ENCODE measurements around the gene DPY19L3.
"Not testable (repeated sequence)": the region's sequence is repeated elsewhere in the genome, so short reads cannot be mapped to it uniquely, and the experiment has no call there.

DPY19L3 gene

GRCh38 chr19:32437096-32437495 is 31.5 kb downstream of the DPY19L3 start:
- H3K36me3 ChIP-seq (ENCODE audit: insufficient read depth, low read length): peaks cover 32% of the 10 kb centered on the region; the same call in 1 of the 2 replicates
- no peaks in the 10 kb centered on the region for H3K27me3 ChIP-seq (ENCODE audit: insufficient read depth, low read length, poor library complexity, severe bottlenecking)
- TF ChIP-seq CTCF (conservative IDR thresholded peaks at IDR 0.05; ENCODE audit: low read length) (no peak), EZH2phosphoT487 (IDR thresholded peaks at IDR 0.05; ENCODE audit: borderline replicate concordance) (no peak)
- H3K4me1 ChIP-seq (ENCODE audit: insufficient read depth, low read length, poor library complexity, severe bottlenecking): no peaks in the 10 kb centered on the region
- no peak overlapping the region for H3K4me3 ChIP-seq (ENCODE audit: low read length, poor library complexity, severe bottlenecking)
- no peak overlapping the region for H3K9ac ChIP-seq (ENCODE audit: low read depth, low read length, poor library complexity, severe bottlenecking)
- H3K9me3 ChIP-seq (ENCODE audit: insufficient read depth, low read depth, low read length): no peaks in the 10 kb centered on the region
- H3K4me2 ChIP-seq (ENCODE audit: low read depth, low read length, poor library complexity, severe bottlenecking): no peak overlapping the region
- H3K9me2 ChIP-seq (replicated peaks; ENCODE audit: low read depth, low read length): no peaks in the 10 kb centered on the region
- no peaks in the 10 kb centered on the region for H4K20me1 ChIP-seq (ENCODE audit: insufficient read depth, low read length, poor library complexity, severe bottlenecking)
- no peak overlapping the region for H2AFZ ChIP-seq (ENCODE audit: low read length)
- no peaks in the 10 kb centered on the region for H3K79me2 ChIP-seq (ENCODE audit: insufficient read depth, low read length)
- H3F3A ChIP-seq (ENCODE audit: low read depth): no peaks in the 10 kb centered on the region

DNA sequence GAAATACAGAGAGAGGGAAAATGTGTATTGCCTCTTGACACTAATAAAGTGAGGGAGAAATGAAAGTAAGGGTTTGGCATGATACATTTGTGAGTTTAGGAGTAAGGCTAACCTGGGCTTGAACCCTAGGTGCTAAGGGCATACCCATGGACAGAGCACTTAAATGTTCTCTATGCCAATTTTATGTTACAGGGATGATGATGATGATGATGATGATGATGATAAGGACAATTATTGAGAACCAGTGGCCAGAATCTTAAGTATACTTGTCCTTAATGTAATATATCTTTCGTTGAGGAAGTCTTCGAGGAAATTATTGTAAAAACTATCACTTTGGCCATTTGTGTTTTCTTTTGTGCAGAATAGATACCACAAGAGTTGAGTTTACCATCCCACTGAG is 33.2 kb downstream of the DPY19L3 start:
- Histone ChIP-seq H3K9me3 (ENCODE audit: insufficient read depth, low read depth, low read length) (no peaks in the 10 kb centered on the region), H4K20me1 (ENCODE audit: insufficient read depth, low read length, poor library complexity, severe bottlenecking) (no peaks in the 10 kb centered on the region), H3K9ac (ENCODE audit: low read depth, low read length, poor library complexity, severe bottlenecking) (no peak overlapping the region), H2AFZ (ENCODE audit: low read length) (no peak overlapping the region), H3K27me3 (ENCODE audit: insufficient read depth, low read length, poor library complexity, severe bottlenecking) (no peaks in the 10 kb centered on the region), H3K36me3 (ENCODE audit: insufficient read depth, low read length) (peaks cover 38% of the 10 kb centered on the region; the same call in 1 of the 2 replicates), H3F3A (ENCODE audit: low read depth) (no peaks in the 10 kb centered on the region), H3K4me3 (ENCODE audit: low read length, poor library complexity, severe bottlenecking) (no peak overlapping the region), H3K4me1 (ENCODE audit: insufficient read depth, low read length, poor library complexity, severe bottlenecking) (no peaks in the 10 kb centered on the region), H3K4me2 (ENCODE audit: low read depth, low read length, poor library complexity, severe bottlenecking) (no peak overlapping the region), H3K79me2 (ENCODE audit: insufficient read depth, low read length) (no peaks in the 10 kb centered on the region), H3K9me2 (replicated peaks; ENCODE audit: low read depth, low read length) (no peaks in the 10 kb centered on the region)
- TF ChIP-seq EZH2phosphoT487 (IDR thresholded peaks at IDR 0.05; ENCODE audit: borderline replicate concordance) (no peak), CTCF (conservative IDR thresholded peaks at IDR 0.05; ENCODE audit: low read length) (no peak)

DNA sequence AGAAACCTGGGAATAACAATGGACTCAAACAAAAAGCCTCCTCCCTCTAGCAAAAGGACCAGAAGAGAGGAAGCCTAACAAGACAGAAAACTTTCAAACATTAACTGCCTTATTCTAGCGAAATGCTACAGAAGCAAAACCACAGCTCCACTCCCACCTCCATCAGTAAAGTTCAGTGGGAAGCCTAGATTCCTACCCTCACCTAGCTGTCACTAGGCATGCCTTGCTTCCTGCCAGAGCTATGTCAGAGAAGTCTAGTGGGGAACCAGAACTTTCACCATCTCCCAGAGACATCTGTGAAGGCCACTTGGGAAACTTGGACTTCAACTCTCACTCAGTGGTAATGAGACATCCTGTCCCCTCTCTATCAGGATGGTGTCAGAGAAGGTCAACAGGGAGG is 37.1 kb downstream of the DPY19L3 start:
- Histone ChIP-seq H4K20me1 (ENCODE audit: insufficient read depth, low read length, poor library complexity, severe bottlenecking) (no peaks in the 10 kb centered on the region), H3K4me3 (ENCODE audit: low read length, poor library complexity, severe bottlenecking) (no peak overlapping the region), H3F3A (ENCODE audit: low read depth) (no peaks in the 10 kb centered on the region), H3K79me2 (ENCODE audit: insufficient read depth, low read length) (no peaks in the 10 kb centered on the region), H3K9ac (ENCODE audit: low read depth, low read length, poor library complexity, severe bottlenecking) (no peak overlapping the region), H3K27me3 (ENCODE audit: insufficient read depth, low read length, poor library complexity, severe bottlenecking) (no peaks in the 10 kb centered on the region), H3K9me3 (ENCODE audit: insufficient read depth, low read depth, low read length) (no peaks in the 10 kb centered on the region), H3K4me2 (ENCODE audit: low read depth, low read length, poor library complexity, severe bottlenecking) (no peak overlapping the region), H3K36me3 (ENCODE audit: insufficient read depth, low read length) (peaks cover 14% of the 10 kb centered on the region; the same call in 1 of the 2 replicates), H3K9me2 (replicated peaks; ENCODE audit: low read depth, low read length) (no peaks in the 10 kb centered on the region), H3K4me1 (ENCODE audit: insufficient read depth, low read length, poor library complexity, severe bottlenecking) (peaks cover 3% of the 10 kb centered on the region), H2AFZ (ENCODE audit: low read length) (no peak overlapping the region)
- TF ChIP-seq CTCF (conservative IDR thresholded peaks at IDR 0.05; ENCODE audit: low read length) (no peak), EZH2phosphoT487 (IDR thresholded peaks at IDR 0.05; ENCODE audit: borderline replicate concordance) (no peak)

- not testable (repeated sequence) for H3K4me2 ChIP-seq (ENCODE audit: low read depth, low read length, poor library complexity, severe bottlenecking); H3K9me3 ChIP-seq (ENCODE audit: insufficient read depth, low read depth, low read length); H3K9ac ChIP-seq (ENCODE audit: low read depth, low read length, poor library complexity, severe bottlenecking); H3K79me2 ChIP-seq (ENCODE audit: insufficient read depth, low read length); H3K27me3 ChIP-seq (ENCODE audit: insufficient read depth, low read length, poor library complexity, severe bottlenecking); H3K36me3 ChIP-seq (ENCODE audit: insufficient read depth, low read length); H3K4me3 ChIP-seq (ENCODE audit: low read length, poor library complexity, severe bottlenecking); H2AFZ ChIP-seq (ENCODE audit: low read length); H3F3A ChIP-seq (ENCODE audit: low read depth); H3K4me1 ChIP-seq (ENCODE audit: insufficient read depth, low read length, poor library complexity, severe bottlenecking); H3K9me2 ChIP-seq (replicated peaks; ENCODE audit: low read depth, low read length); H4K20me1 ChIP-seq (ENCODE audit: insufficient read depth, low read length, poor library complexity, severe bottlenecking)
These were observed 42.0 kb downstream of the DPY19L3 start for GRCh38 chr19:32447534-32447933.

All from Loucy (cell line).